Ectodermal cell (in vitro differentiated cells): Measurements from ENCODE around the gene TMCC1.

Source experiments
- H3K27ac ChIP-seq: 2 replicates; pipeline ENCODE4 v1.7.0; 2013; ENCODE audit warnings: mild to moderate bottlenecking, low read depth, low read length; ENCODE audit not compliant: insufficient read depth, poor library complexity, severe bottlenecking
- H3K27me3 ChIP-seq: 2 replicates; pipeline ENCODE4 v1.7.0; 2013; ENCODE audit warnings: mild to moderate bottlenecking, low read length; ENCODE audit not compliant: insufficient read depth, control insufficient read depth, poor library complexity, severe bottlenecking
- H3K36me3 ChIP-seq: one replicate; pipeline ENCODE4 v1.7.0; 2013; ENCODE audit warnings: low read length; ENCODE audit not compliant: control insufficient read depth, insufficient read depth
- H3K4me1 ChIP-seq: one replicate; pipeline ENCODE4 v1.7.0; 2013; ENCODE audit warnings: low read length; ENCODE audit not compliant: control insufficient read depth, insufficient read depth
- H3K4me3 ChIP-seq: 2 replicates; pipeline ENCODE4 v1.7.0; 2013; ENCODE audit warnings: low read depth, low read length, control low read depth; ENCODE audit not compliant: insufficient read depth
- H3K9me3 ChIP-seq: 2 replicates; pipeline ENCODE4 v1.7.0; 2013; ENCODE audit warnings: mild to moderate bottlenecking, low read length, moderate library complexity; ENCODE audit not compliant: control insufficient read depth
- WGBS, 2 experiments: methylation state at CpG; one replicate each; pipeline ENCODE4 v1.1.7; 2013; ENCODE audit warnings: missing lambda C conversion rate in 2 of 2; 5-methylcytosine and 5-hydroxymethylcytosine counted together

TMCC1 gene

DNA sequence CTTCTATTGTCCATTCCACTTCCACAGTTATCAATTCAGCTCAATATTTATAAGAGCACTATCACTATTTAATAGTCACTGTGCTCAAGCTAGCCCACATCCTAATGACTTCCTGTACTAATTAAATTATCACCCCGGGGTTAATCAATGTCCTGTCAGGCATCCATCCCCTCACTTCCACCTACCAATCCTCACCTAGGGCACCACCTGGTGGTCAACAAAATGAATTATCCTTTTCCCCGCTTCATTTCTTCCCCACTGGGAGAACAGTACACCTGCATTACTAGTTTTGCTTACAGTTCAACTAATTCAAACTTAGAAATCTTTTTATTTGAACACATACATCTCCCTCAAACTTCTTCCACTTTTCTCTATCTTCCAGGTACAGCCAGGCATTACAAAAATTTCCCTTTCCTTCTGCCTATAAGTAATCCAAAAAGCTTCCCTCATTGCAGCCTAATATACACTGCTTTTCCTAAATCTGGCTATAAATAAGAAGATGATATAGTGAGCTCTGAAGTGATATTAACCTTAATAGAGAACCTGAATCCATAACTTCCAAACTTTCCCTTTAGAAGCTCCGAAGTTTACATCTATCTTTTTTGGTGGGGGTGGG, 68.5 kb downstream of the TMCC1 start:
- 28 to 37% methylated on average over 2 of the region's 3 CpGs for WGBS, 2 experiments
- no peak overlapping the region for H3K4me3 ChIP-seq
- no peaks in the 10 kb centered on the region for H3K27me3 ChIP-seq
- no peaks in the 10 kb centered on the region for H3K4me1 ChIP-seq
- H3K27ac ChIP-seq = no peak overlapping the region
- no peaks in the 10 kb centered on the region for H3K36me3 ChIP-seq
- no peaks in the 10 kb centered on the region for H3K9me3 ChIP-seq

DNA sequence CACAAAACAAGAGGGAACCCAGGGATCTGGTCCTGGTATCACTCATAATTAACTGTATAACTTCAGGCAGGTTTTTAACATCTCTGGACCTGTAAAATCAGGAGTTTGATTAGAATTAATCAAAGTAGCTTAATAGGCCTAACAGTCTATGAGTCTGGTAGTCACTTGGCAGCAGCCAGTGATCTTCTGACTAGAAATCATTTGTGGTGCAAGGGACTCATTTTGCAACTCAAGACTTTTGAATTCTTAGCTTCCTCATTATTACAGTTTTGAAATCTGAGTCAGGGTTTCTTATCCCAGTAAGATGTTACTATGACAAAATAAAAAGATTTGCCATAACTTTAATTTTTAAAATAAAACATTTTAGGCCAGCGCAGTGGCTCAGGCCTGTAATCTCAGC, 70.8 kb downstream of the TMCC1 start:
- no peak overlapping the region for H3K4me3 ChIP-seq
- H3K9me3 ChIP-seq = no peaks in the 10 kb centered on the region
- no peak overlapping the region for H3K27ac ChIP-seq
- H3K27me3 ChIP-seq = no peaks in the 10 kb centered on the region
- 85 to 93% methylated on average over 1 of the region's 1 CpG for WGBS, 2 experiments
- H3K4me1 ChIP-seq = no peaks in the 10 kb centered on the region
- no peaks in the 10 kb centered on the region for H3K36me3 ChIP-seq

DNA sequence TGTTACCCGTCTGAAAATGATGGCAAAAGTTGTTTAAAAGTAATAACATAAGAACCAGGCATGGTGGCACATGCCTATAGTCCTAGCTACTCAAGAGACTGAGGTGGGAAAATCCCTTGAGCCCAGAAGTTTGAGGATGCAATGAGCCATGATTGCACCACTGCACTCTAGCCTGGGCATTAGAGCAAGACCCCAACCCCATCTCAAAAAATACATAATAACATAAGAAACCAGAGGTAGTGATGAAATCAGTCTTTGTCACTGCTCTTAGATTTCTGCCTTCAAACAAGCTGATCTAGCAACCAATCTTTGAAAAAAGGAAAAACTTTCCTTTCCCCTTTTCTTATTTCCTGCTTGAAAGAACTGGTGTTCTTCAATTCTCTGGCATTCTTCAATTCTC, 71.3 kb downstream of the TMCC1 start:
- no peaks in the 10 kb centered on the region for H3K9me3 ChIP-seq
- H3K4me3 ChIP-seq = no peak overlapping the region
- no peak overlapping the region for H3K27ac ChIP-seq
- no peaks in the 10 kb centered on the region for H3K27me3 ChIP-seq
- H3K4me1 ChIP-seq = no peaks in the 10 kb centered on the region
- 80 to 96% methylated on average over 1 of the region's 1 CpG for WGBS, 2 experiments
- H3K36me3 ChIP-seq = no peaks in the 10 kb centered on the region

DNA sequence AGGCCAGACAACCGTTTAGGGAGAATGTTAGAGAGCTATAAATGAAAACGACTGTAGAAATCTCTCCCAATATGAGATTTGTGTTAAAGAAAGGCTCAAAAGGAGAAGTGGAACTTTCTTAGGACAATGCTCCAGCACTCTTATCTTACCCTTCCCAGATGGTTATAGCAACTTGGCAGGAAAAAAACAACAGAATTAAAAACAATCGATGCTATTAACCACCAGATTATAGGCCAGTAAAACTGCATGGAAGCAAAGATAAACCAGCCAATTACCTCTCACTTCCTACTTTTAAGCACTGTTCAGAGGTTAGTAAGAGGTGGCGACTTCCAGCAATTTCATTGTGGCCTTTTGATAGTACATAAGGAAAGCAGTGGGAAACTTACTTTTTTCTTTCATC, 72.9 kb downstream of the TMCC1 start:
- no peaks in the 10 kb centered on the region for H3K4me1 ChIP-seq
- no peaks in the 10 kb centered on the region for H3K36me3 ChIP-seq
- no peak overlapping the region for H3K27ac ChIP-seq
- H3K9me3 ChIP-seq = no peaks in the 10 kb centered on the region
- no peak overlapping the region for H3K4me3 ChIP-seq
- no peaks in the 10 kb centered on the region for H3K27me3 ChIP-seq
- WGBS, 2 experiments = 88 to 94% methylated on average over 4 of the region's 4 CpGs

DNA sequence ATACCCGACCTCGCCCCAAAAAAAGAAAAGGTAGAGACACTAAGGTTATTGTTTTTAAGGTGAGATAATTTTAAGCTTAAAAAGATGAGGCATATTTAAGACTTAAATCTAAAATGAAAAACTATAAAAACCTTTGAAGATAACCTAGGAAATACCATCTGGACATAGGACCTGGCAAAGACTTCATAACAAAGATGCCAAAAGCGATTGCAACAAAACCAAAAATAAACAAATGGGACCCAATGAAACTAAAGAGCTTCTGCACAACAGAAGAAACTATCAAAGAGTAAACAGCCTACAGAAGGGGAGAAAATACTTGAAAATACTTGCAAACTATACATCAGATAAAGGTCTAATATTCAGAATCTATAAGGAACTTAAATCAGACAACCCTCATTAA, 80.9 kb downstream of the TMCC1 start:
- Histone ChIP-seq H3K9me3 (no peaks in the 10 kb centered on the region), H3K4me1 (no peaks in the 10 kb centered on the region), H3K36me3 (no peaks in the 10 kb centered on the region), H3K27ac (no peak overlapping the region), H3K27me3 (no peaks in the 10 kb centered on the region), H3K4me3 (no peak overlapping the region)
- WGBS, 2 experiments = 91 to 100% methylated on average over 3 of the region's 3 CpGs

DNA sequence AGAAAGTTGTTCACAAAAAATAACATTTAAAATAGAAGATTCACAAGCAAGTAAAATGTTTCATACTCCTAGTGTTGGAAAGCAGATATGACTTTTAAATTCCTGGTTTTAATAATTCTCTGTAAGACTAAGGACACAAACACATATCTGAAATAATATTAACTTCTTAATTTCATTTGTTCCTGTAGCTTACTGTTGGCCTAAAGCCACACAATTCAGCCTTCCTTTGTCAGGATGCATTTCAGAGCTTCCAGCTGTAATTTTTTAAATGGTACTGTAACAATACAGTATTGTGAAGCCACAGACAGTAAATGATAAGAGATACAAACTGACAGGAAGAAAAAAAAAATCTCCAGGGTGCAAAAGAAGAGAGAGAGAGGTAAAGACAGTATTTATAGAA, 84.2 kb downstream of the TMCC1 start:
- no peaks in the 10 kb centered on the region for H3K9me3 ChIP-seq
- H3K27ac ChIP-seq = no peak overlapping the region
- no peaks in the 10 kb centered on the region for H3K4me1 ChIP-seq
- no peaks in the 10 kb centered on the region for H3K36me3 ChIP-seq
- H3K4me3 ChIP-seq = no peak overlapping the region
- no peaks in the 10 kb centered on the region for H3K27me3 ChIP-seq

DNA sequence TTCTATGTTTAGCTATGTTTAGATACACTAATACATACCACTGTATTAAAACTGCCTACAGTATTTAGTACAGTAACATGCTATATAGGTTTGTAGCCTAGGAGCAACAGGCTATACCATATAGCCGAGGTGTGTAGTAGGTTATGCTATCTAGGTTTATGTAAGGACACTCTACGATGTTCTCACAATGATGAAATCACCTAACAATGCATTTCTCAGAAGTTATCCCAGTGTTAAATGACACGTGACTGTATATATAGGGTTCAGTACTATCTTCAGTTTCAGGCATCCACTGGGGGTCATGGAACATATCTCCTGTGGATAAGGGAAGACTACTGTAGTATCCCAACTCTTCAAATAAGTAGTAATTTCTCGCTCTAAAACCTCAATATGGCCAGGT, 97.4 kb downstream of the TMCC1 start:
- H3K4me1 ChIP-seq = peaks cover 29% of the 10 kb centered on the region
- H3K9me3 ChIP-seq = no peaks in the 10 kb centered on the region
- H3K4me3 ChIP-seq = no peak overlapping the region
- H3K36me3 ChIP-seq = no peaks in the 10 kb centered on the region
- no peaks in the 10 kb centered on the region for H3K27me3 ChIP-seq
- WGBS, 2 experiments = 94 to 97% methylated on average over 4 of the region's 4 CpGs
- no peak overlapping the region for H3K27ac ChIP-seq

DNA sequence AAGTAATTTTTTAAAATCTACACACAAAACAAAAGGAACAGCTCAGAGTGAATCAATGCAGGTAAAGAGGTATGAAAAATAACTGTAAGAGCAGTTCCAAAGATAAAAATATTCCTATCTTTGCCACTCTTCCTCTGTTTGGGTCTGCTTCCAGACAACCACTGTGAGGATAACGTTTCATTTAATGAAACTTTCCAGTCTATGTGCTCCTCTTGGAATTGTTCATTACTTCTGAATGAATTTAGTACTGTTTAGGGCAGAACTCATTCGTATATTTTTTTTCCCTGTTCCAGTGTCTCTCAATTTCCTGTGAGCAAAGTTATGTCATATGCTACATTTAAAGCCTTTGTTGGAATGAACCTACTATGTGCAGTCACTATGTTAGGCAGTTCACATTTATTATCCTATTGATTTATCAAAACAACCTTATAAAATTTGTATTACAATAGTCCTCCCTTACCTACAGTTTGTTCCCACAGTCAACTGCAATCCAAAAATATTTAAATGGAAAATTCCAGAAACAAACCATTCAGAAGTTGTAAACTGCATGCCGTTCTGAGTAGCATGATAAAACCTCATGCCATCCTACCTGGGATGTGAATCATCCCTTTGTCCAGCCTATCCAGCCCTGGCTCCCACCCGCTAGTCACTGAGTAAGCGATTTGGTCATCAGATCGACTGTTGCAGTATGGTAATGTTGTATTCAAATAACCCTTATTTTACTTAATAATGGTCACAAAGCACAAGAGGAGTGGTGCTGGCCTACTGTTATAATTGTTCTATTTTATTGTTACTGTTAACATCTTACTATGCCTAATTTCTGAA, 98.1 kb downstream of the TMCC1 start:
- 78 to 84% methylated on average over 3 to 6 of the region's 6 CpGs for WGBS, 2 experiments
- Histone ChIP-seq H3K36me3 (no peaks in the 10 kb centered on the region), H3K27ac (no peak overlapping the region), H3K4me1 (peaks cover 29% of the 10 kb centered on the region), H3K27me3 (no peaks in the 10 kb centered on the region), H3K9me3 (no peaks in the 10 kb centered on the region), H3K4me3 (peak overlapping the region; percentile 9)

DNA sequence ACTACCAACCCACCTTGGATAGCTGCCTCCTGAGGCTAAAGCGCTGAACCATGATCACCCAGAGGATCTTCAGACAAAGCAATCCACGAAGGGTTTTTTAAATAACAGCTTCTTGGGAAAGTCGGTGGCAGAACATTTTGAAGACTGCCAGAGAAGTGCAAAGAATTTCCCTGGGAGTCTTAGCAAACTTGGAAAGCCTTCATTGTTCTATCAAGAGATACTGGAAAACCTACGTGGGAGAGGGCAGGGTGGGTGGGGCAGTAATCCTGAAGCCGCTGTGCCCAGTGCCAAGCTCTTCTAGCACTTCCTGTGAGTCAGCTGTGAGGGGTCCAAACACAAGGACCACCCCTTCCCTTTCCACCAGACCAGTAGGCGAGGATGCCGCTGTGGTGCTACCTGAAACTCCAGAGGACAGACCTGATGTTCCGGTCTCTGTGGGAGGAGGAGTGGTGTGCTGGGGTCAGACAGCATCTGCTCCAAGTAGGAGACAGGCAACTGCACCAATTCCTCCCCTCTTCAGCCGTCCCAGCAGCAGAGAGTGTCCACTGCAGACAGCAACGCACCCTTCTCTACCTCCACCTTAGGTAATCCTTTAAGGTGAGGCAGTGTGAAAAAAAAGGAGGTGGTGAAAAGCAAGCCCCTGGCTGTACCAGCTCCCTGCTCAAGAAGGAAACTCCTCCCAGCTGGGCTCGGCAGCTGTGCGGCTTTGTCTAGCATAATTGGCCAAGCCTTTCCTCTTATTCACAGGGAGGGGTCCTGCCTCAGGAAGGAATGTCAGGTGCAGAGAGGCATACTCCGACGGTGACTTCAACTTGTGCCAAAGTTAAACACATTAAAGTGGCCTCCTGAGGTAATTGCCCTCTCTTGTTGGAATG, 99.0 kb downstream of the TMCC1 start:
- H3K27me3 ChIP-seq = no peaks in the 10 kb centered on the region
- peak overlapping the region; percentile 90 for H3K27ac ChIP-seq
- 7 to 13% methylated on average over 12 to 14 of the region's 14 CpGs for WGBS, 2 experiments
- H3K4me3 ChIP-seq = peak overlapping the region; percentile 14
- H3K9me3 ChIP-seq = no peaks in the 10 kb centered on the region
- H3K36me3 ChIP-seq = no peaks in the 10 kb centered on the region
- peaks cover 29% of the 10 kb centered on the region for H3K4me1 ChIP-seq

DNA sequence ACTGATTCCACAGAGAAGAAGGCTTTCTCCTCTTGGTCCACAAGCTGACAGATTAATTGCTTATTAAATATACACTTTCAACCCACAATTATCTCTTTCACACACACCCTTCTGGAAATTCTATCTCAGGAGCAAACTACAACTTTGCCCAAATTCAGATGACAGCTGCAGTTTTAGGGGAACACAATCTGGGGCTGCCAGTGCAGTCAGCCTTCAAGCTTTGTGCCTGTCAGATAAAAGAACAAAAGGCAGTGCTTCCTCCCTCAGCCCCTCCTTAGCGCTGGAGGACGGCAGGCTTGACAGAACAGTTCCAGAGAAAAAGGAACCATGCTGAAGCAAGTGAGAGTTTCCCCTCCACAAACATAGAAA, 99.6 kb downstream of the TMCC1 start:
- WGBS, 2 experiments = 0% methylated on average over 2 of the region's 2 CpGs
- Histone ChIP-seq H3K27ac (peak overlapping the region; percentile 90), H3K4me1 (peaks cover 29% of the 10 kb centered on the region), H3K9me3 (no peaks in the 10 kb centered on the region), H3K36me3 (no peaks in the 10 kb centered on the region), H3K4me3 (no peak overlapping the region), H3K27me3 (no peaks in the 10 kb centered on the region)
